SK-N-SH treated with all-trans-retinoic acid at 6 μM for 48 hours (cell line): ENCODE results near the gene MYH11.

Experiments
- ATAC-seq: fragments of 200-7000 bp; cut with Tn5 transposase; 3 replicates; pipeline ENCODE4 v1.9.1; 2020; ENCODE audit warnings: mild to moderate bottlenecking, moderate library complexity
- ARNTL ChIP-seq: fragments of 450-650 bp; formaldehyde crosslinking; IDR thresholded peaks from 2 replicates; pipeline ENCODE4 v1.5.0; 2020; ENCODE audit warnings: low read depth, mild to moderate bottlenecking, moderate library complexity, borderline replicate concordance
- ESRRG ChIP-seq: fragments of 250-450 bp; sonication (Bioruptor Pico); IDR thresholded peaks from 2 replicates; pipeline ENCODE4 v1.6.1; 2021; ENCODE audit warnings: mild to moderate bottlenecking
- GLIS3 ChIP-seq: fragments of 250-450 bp; sonication (Bioruptor Pico); IDR thresholded peaks from 2 replicates; pipeline ENCODE4 v1.5.0; 2020; ENCODE audit warnings: mild to moderate bottlenecking, moderate library complexity
- ISL1 ChIP-seq: fragments of 250-450 bp; sonication (Bioruptor Pico); IDR thresholded peaks from 2 replicates; pipeline ENCODE4 v2.1.2; 2022; ENCODE audit warnings: mild to moderate bottlenecking, moderate library complexity
- PPARA ChIP-seq: fragments of 250-450 bp; sonication (Bioruptor Pico); IDR thresholded peaks from 2 replicates; pipeline ENCODE4 v1.5.0; 2020; ENCODE audit warnings: mild to moderate bottlenecking, borderline replicate concordance
- SNAI2 ChIP-seq: fragments of 250-450 bp; sonication (Bioruptor Pico); IDR thresholded peaks from 2 replicates; pipeline ENCODE4 v1.5.0; 2020; ENCODE audit warnings: mild to moderate bottlenecking, moderate library complexity
- TCF4 ChIP-seq: fragments of 250-450 bp; sonication (Bioruptor Pico); IDR thresholded peaks from 2 replicates; pipeline ENCODE4 v1.8.0; 2021; ENCODE audit warnings: mild to moderate bottlenecking, moderate library complexity, borderline replicate concordance
- ZC3H10 ChIP-seq: fragments of 250-450 bp; sonication (Bioruptor Pico); IDR thresholded peaks from 2 replicates; pipeline ENCODE4 v1.5.1; 2021; ENCODE audit warnings: mild to moderate bottlenecking, moderate library complexity
- ZNF565 ChIP-seq: fragments of 450-650 bp; formaldehyde crosslinking; conservative IDR thresholded peaks from 2 replicates; pipeline ENCODE4 v1.5.0; 2020; ENCODE audit warnings: low read depth, mild to moderate bottlenecking, moderate library complexity
- ZNF70 ChIP-seq: fragments of 450-650 bp; formaldehyde crosslinking; IDR thresholded peaks from 2 replicates; pipeline ENCODE4 v1.5.0; 2020; ENCODE audit warnings: mild to moderate bottlenecking, moderate library complexity
- ZNF8 ChIP-seq: fragments of 450-650 bp; formaldehyde crosslinking; IDR thresholded peaks from 2 replicates; pipeline ENCODE4 v1.5.0; 2020; ENCODE audit warnings: mild to moderate bottlenecking, moderate library complexity
- TF ChIP-seq, protein P1 (sequence below): fragments of 250-450 bp; sonication (Bioruptor Pico); IDR thresholded peaks from 2 replicates; pipeline ENCODE4 v1.5.0; 2020; ENCODE audit warnings: mild to moderate bottlenecking, moderate library complexity
- TF ChIP-seq, protein P2 (sequence below): fragments of 250-450 bp; sonication (Bioruptor Pico); IDR thresholded peaks from 2 replicates; pipeline ENCODE4 v1.5.1; 2020; ENCODE audit warnings: low read depth, mild to moderate bottlenecking, moderate library complexity
- TF ChIP-seq, protein P3 (sequence below): fragments of 250-450 bp; sonication (Bioruptor Pico); IDR thresholded peaks from 2 replicates; pipeline ENCODE4 v1.8.0; 2020; ENCODE audit warnings: mild to moderate bottlenecking, moderate library complexity, borderline replicate concordance
- TF ChIP-seq, protein P4 (sequence below): fragments of 250-450 bp; sonication (Bioruptor Pico); IDR thresholded peaks from 2 replicates; pipeline ENCODE4 v1.5.1; 2021; ENCODE audit warnings: mild to moderate bottlenecking, moderate library complexity
- TF ChIP-seq, protein P5 (sequence below): fragments of 250-450 bp; sonication (Bioruptor Pico); IDR thresholded peaks from 2 replicates; pipeline ENCODE4 v1.8.0; 2021; ENCODE audit warnings: low read depth, mild to moderate bottlenecking, moderate library complexity, borderline replicate concordance

MYH11 gene

DNA sequence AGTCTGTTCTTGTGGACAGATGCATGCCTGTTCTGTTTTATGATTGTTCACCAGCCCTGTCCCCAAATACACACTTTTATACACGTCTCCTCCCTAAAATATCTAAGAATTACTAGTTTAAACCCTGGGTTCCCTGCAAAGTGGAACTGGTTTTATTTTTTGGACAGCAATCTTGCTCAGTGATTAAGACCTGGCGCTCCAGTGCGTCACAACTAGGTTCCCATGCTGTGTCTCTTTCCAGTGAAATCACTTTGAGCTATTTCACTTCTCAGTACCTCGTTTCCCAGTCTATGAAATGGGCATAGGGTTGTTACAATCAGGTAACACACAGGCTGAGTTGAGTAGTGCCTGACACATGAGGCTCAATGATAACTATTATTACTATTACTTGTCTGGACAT lies 30.5 kb upstream of the MYH11 start:
- TF ChIP-seq ISL1 (CRISPR knock-in tag) (no peak), ARNTL (CRISPR knock-in tag) (no peak), ESRRG (CRISPR knock-in tag) (no peak), SNAI2 (CRISPR knock-in tag) (no peak), ZNF565 (CRISPR knock-in tag) (no peak), GLIS3 (CRISPR knock-in tag) (no peak)
- TF ChIP-seq, protein P1, sequence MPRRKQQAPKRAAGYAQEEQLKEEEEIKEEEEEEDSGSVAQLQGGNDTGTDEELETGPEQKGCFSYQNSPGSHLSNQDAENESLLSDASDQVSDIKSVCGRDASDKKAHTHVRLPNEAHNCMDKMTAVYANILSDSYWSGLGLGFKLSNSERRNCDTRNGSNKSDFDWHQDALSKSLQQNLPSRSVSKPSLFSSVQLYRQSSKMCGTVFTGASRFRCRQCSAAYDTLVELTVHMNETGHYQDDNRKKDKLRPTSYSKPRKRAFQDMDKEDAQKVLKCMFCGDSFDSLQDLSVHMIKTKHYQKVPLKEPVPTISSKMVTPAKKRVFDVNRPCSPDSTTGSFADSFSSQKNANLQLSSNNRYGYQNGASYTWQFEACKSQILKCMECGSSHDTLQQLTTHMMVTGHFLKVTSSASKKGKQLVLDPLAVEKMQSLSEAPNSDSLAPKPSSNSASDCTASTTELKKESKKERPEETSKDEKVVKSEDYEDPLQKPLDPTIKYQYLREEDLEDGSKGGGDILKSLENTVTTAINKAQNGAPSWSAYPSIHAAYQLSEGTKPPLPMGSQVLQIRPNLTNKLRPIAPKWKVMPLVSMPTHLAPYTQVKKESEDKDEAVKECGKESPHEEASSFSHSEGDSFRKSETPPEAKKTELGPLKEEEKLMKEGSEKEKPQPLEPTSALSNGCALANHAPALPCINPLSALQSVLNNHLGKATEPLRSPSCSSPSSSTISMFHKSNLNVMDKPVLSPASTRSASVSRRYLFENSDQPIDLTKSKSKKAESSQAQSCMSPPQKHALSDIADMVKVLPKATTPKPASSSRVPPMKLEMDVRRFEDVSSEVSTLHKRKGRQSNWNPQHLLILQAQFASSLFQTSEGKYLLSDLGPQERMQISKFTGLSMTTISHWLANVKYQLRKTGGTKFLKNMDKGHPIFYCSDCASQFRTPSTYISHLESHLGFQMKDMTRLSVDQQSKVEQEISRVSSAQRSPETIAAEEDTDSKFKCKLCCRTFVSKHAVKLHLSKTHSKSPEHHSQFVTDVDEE, result no peak
- TF ChIP-seq, protein P2, sequence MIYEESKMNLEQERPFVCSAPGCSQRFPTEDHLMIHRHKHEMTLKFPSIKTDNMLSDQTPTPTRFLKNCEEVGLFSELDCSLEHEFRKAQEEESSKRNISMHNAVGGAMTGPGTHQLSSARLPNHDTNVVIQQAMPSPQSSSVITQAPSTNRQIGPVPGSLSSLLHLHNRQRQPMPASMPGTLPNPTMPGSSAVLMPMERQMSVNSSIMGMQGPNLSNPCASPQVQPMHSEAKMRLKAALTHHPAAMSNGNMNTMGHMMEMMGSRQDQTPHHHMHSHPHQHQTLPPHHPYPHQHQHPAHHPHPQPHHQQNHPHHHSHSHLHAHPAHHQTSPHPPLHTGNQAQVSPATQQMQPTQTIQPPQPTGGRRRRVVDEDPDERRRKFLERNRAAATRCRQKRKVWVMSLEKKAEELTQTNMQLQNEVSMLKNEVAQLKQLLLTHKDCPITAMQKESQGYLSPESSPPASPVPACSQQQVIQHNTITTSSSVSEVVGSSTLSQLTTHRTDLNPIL (CRISPR knock-in tag), result no peak
- no peak for ATAC-seq

DNA sequence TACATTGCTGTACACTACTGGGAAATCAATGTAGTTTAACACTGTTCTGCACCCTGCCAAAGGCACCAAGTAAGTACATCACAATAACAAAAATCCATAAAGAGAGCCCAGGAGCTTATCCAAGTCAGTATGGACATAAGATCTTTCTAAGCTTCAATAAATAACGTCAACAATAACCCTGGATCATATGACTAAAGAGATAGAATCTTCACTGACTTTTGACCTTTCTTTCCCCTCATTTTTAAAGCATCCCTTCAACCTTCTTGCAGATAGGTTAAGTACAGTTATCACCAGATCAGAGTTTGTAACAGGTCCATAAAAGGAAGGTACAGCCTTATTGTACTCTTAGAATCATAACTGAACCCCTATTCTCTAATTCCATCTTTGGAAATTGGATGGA lies 29.2 kb upstream of the MYH11 start:
- no peak for TF ChIP-seq ZNF70 (CRISPR knock-in tag)
- TF ChIP-seq ISL1 (CRISPR knock-in tag), result no peak
- TF ChIP-seq ZNF8 (CRISPR knock-in tag), result no peak
- TF ChIP-seq, protein P3, sequence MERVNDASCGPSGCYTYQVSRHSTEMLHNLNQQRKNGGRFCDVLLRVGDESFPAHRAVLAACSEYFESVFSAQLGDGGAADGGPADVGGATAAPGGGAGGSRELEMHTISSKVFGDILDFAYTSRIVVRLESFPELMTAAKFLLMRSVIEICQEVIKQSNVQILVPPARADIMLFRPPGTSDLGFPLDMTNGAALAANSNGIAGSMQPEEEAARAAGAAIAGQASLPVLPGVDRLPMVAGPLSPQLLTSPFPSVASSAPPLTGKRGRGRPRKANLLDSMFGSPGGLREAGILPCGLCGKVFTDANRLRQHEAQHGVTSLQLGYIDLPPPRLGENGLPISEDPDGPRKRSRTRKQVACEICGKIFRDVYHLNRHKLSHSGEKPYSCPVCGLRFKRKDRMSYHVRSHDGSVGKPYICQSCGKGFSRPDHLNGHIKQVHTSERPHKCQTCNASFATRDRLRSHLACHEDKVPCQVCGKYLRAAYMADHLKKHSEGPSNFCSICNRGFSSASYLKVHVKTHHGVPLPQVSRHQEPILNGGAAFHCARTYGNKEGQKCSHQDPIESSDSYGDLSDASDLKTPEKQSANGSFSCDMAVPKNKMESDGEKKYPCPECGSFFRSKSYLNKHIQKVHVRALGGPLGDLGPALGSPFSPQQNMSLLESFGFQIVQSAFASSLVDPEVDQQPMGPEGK (CRISPR knock-in tag), result no peak
- TF ChIP-seq ZNF565 (CRISPR knock-in tag), result no peak
- no peak for TF ChIP-seq SNAI2 (CRISPR knock-in tag)
- no peak for TF ChIP-seq ZC3H10 (CRISPR knock-in tag)
- no peak for TF ChIP-seq TCF4 (CRISPR knock-in tag)
- TF ChIP-seq, protein P4, sequence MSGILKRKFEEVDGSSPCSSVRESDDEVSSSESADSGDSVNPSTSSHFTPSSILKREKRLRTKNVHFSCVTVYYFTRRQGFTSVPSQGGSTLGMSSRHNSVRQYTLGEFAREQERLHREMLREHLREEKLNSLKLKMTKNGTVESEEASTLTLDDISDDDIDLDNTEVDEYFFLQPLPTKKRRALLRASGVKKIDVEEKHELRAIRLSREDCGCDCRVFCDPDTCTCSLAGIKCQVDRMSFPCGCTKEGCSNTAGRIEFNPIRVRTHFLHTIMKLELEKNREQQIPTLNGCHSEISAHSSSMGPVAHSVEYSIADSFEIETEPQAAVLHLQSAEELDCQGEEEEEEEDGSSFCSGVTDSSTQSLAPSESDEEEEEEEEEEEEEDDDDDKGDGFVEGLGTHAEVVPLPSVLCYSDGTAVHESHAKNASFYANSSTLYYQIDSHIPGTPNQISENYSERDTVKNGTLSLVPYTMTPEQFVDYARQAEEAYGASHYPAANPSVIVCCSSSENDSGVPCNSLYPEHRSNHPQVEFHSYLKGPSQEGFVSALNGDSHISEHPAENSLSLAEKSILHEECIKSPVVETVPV (CRISPR knock-in tag), result no peak
- no peak for ATAC-seq

DNA sequence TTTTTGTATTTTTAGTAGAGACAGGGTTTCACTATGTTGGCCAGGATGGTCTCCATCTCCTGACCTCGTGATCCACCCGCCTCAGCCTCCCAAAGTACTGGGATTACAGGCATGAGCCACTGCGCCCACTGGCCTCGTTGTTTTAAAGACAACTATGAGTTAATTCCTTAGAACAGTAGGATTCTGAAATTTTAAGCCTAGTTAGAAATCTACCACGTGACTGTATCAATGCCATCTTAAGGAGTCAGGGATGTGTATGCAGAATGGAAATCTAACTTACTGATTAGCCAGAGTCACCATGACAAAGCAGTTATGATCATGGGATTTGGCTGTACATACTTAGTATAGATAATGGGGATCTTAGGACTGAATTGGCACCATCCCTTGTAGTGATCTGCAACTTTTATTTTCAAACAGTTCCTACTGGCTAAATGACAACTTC lies 28.8 kb upstream of the MYH11 start:
- TF ChIP-seq ZNF70 (CRISPR knock-in tag) (no peak), ZNF8 (CRISPR knock-in tag) (no peak), PPARA (no peak), SNAI2 (CRISPR knock-in tag) (no peak), ZC3H10 (CRISPR knock-in tag) (no peak)
- TF ChIP-seq, protein P1, result no peak
- TF ChIP-seq, protein P5, sequence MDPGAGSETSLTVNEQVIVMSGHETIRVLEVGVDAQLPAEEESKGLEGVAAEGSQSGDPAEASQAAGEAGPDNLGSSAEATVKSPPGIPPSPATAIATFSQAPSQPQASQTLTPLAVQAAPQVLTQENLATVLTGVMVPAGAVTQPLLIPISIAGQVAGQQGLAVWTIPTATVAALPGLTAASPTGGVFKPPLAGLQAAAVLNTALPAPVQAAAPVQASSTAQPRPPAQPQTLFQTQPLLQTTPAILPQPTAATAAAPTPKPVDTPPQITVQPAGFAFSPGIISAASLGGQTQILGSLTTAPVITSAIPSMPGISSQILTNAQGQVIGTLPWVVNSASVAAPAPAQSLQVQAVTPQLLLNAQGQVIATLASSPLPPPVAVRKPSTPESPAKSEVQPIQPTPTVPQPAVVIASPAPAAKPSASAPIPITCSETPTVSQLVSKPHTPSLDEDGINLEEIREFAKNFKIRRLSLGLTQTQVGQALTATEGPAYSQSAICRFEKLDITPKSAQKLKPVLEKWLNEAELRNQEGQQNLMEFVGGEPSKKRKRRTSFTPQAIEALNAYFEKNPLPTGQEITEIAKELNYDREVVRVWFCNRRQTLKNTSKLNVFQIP (CRISPR knock-in tag), result no peak
- no peak for ATAC-seq
